NCI-H446 (cell line): ENCODE results near the gene RPN1.
"Not testable (repeated sequence)": the region's sequence is repeated elsewhere in the genome, so short reads cannot be mapped to it uniquely, and the experiment has no call there.

Experiments used
- DNase-seq, 2 experiments: peaks; one replicate each; lab custom pipeline; 2025; lab: John Stamatoyannopoulos, UW

RPN1 gene

DNA sequence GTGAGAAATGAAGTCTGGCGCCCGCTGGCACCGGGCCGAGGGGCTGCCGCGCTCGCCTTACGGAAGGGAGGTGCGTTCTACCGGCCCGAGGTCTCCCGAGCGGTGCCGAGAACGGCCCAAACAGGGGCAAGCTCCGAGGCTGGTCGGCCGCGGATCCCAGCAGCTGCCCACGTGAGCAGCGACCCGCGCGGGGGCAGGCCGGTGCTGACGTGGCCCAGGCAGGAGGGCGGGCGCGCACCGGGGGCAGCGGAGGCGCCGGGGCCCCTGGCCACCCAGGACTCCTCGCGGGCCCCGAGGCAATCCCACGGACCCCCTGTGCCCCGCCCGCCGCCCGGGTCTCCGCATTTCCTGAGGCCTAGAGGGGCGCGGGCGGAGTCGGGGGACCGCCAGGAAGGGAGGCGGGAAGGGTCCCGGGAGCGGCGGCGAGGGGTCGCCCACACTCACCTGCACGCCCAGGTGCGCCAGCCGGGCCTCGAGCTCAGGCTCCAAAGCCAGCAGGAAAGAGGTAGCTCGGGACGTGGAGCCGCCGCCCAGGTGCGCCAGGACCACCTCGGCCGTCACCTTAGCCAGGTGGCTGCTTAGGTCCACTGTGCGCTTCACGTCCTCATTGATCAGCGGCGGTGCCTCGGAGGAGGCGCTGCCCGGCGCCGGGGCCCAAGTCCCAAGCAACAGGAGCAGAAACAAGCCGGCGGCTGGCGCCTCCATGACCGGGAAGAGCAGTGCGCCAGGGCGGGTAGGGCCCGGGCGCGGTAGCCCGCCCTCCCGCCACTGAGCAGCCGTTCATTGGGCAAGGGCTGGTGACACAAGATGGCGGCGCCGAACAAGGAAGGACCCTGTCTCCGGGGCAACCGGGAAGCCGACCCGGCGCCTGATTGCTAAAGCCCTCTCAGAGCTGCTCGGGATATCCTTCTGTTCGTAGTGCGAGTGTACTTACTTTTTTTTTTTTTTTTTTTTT lies at the start of gene RPN1:
TSS of gene RPN1 (minus strand) at position 723 of the 955 bp plus-strand sequence. CDS start at position 705, 18 bp downstream.
- DNase-seq: peak; percentile 86 to 96

DNA sequence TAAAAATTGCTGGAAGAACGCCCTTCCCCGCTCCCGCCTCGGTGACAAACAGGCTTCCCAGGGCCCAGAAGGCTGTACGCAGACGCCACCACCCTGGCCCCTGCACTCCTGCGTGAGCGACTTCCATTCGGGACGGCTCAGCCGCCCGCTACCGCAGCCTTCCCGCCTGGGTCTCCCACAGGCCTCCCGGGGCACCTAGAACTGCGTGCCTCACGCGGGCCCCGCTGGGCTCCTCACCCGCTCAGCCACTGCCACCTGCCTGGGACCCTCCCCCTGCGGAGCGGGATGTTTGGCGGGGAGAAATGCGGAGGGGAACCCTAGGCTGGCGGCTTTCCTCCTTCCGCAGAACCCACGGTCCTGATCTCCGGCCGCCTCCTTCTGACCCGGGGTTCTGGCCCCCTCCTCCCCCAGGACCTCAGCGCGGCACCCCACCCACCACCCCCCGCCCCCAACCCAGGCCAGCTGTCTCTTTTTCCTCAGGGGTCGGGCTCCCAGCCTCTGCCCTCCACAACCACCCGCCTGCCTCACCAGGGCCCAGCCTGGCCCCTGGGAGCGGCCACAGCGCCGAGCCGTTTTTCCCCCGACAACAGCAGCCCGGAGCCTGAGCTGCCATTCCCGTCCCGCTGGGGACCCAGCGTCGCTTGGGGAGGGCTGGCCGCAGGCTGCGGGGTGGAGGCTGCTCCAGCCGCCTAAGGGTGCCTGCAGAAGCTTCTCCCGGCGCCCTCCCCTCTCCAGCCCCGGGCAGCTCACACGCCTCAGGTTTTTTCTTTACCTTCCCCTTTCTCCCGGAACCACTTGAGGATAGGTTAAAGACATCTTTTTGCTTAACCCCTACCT lies 47.8 kb upstream of the RPN1 start:
- DNase-seq: no peak

DNA sequence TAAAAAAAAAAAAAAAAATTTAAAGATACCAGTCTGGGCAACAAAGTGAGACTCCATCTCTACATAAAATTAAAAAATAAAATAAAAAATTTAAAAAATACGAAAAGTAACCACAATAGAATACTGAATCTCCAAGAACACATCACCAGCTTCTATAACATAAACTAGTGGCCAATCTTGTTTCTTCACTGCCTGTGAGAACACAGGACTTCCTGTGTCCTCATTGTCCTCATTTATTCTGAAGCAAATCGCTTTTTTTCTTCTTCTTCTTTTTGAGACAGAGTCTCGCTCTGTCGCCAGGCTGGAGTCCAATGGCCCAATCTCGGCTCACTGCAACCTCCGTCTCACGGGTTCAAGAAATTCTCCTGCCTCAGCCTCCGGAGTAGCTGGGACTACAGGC lies 46.7 kb upstream of the RPN1 start:
- DNase-seq: no peak

DNA sequence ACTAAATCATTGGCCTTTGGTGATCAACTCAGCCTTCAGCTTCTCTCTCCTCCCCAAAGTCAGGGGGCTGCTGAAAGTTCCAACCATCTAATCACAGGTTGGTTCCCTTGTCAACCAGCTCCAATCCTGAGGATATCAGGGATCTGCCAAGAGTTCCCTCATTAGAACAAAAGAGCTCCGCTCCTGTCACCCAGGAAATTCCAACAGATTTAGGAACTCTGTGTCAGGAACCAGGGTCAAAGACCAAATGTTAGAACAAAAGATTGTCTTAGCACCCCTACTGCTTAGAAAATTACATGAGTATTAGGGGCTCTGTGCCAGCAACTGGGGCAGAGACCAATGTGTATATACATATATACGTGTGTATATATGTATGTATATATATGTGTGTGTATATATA lies 43.1 kb upstream of the RPN1 start:
- DNase-seq: no peak

DNA sequence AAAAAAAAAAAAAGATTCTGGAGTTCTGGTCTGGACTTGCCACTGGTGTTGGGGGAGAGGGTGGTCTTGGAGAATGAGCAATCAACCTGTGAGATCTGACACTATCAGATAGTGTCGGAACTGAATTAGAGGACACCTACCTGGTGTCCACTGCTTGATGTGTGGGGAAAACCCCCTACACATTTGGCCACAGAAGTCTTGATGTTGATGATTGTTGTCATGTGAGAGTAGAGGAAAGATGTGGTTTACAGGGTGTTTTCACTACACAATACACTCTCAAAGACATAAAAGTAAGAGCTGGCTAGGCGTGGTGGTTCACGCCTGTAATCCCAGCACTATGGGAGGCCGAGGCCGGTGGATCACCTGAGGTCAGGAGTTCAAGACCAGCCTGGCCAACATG lies 38.4 kb upstream of the RPN1 start:
- DNase-seq: no peak

DNA sequence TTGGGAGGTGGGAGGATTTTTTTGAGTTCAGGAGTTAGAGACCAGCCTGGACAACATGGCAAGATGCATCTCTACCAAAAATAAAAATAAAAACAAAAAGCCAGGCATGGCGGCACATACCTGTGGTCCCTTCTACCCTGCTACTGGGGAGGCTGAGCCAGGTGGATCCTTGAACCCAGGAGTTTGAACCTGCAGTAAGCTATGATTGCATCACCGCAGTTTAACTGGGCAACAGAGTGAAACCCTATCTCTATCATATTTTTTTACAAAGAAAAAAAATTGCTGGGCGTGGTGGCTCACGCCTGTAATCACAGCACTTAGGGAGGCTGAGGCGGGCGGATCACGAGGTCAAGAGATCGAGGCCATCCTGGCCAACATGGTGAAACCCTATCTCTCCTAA lies 35.8 kb upstream of the RPN1 start:
- no peak for DNase-seq

DNA sequence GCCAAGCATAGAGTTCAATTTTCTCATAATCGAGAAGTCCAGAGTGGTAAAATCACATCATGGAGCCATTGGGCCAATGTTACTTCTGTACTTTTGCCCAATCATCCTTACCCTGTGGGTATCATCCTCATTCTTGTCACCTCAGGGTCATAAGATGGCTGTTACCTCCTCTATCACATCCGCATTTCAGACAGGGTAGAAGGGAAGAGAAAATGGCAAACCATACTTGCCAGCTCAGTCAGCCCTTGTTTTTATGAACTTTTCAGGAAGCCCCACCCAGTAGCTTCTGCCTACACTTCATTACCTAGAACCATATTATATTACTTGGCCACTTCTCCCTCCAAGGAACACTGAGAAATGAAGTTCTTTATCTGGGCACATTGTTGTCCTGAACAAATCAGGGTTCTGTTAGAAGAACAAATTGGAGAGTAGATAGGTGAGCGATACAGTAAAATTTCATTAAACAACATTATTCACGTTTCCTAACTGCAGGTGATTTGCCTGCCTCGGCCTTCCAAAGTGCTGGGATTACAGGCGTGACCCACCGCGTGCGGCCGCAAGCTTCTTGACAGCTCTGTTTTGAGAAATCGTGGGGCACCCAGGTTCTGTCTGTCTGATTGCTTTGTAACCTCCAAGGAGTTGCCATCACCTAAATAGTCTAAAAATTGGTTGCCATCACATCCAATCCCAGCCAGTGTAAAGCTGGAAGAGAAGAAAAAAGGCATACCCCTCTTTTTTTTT lies 34.5 kb upstream of the RPN1 start:
- no peak for DNase-seq

DNA sequence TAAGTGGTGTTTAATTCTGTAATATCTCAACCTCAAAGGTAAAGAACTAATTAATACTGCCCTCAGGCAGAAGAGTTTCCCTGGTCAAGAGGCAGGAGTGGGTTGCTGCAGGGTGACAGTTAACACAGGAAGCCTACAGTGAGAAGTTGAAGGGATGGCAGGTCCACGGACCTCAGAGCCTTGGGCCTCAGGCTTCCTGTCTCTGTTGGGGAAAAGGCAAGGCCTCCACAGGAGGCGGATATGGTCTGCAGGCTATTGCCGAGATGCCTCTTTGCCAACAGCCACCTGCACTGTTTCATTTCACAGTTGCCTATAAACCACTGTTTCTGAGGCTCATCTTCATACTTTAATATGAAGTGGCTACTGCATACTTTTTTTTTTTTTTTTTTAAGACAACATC lies 33.3 kb upstream of the RPN1 start:
- DNase-seq: no peak

DNA sequence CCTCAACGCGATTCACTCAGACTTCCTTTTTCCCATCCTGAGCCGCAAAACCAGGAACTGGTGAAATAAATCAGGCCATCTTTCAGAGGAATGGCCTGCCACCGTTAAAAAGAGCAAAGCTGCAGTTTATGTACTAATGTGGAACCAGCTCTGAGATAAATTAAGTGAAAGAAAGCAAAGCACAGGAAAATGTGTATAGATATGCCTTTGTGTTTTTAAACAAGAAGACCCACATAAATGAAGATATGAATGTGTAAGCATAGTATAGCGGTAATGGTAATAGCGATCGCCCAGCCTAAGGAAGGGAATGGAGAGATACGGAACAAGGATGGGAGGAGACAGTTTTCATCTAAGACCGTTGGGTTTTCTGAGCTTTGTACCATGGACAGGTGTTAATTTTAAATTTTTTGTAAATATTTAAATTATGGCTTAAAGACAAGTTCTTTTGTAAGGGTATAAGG lies 30.8 kb upstream of the RPN1 start:
- DNase-seq: peak in 1 of 2 experiments; percentile 56

DNA sequence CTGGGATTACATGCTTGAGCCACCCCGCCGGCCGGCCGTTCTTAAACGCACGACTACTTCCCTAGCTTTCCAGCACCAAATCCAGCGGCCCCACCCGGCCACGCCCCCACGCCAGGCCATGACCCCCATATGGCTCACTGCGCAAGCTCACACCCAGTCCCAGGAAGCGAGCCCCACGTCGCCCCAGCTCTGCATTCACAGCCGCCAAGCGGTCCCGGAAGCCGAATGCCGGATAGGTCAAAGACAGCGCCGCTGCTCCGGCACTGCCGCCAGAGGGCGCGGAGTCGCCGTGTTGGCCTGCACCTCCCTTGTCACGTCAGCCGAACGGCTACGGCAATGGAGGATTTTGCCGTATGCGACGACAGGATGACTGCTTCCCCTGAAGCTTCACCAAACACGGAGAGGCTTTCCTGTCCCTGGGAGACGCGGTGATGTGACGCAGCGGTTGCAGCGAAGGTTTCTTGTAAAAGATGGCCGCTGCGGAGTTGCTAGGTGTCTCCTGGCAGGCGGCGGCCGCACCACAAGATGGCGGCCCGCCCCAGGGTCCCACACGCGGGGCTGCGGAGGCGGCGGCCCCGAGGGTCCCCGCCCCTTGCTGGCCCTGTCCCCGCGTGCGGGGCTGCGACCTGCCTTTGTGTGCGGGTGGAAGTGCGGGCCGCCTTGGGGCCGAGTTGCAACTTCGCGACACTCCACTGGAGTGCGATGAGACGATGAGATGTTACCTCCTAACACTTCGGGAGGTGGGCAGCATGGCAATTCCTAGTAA lies 30.2 kb upstream of the RPN1 start:
- peak; percentile 93 to 99 for DNase-seq

DNA sequence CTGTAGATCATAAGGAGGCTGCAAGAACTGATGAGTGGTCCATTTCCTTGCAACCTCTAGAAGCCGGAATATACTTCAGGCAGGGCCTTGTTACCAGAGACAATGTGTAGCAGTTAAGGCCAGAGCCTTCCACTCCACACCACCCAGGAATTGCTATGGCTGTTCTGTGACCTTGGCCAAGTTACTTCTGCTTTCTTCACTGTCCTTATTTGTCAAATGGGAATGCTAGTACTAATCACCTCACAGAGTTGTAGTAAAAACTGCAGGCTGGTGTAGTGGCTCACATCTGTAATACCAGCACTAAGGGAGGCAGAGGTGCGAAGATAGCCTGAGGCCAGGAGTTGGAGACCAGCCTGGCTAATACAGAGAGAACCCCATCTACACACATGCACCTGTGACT lies 28.7 kb upstream of the RPN1 start:
- no peak for DNase-seq

DNA sequence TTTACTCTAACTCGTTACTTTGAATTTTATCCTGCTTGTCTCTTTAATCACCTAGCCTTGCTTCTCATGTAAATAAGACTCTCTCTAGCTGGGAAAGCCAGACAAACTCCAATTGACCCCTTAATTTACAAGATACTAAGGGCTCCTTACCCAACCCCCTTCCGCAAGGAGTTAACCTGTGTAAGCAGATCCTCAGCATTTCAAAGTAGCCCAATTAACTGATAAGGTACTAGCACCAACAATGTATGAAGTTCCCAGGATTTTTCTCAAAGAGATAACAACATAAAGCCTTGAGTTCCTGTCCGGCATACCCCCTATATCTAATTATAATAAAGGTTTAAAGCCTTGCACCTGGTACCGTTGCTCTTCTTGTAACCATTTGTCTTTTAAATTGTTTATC lies 25.2 kb upstream of the RPN1 start:
- DNase-seq: not testable (repeated sequence)

DNA sequence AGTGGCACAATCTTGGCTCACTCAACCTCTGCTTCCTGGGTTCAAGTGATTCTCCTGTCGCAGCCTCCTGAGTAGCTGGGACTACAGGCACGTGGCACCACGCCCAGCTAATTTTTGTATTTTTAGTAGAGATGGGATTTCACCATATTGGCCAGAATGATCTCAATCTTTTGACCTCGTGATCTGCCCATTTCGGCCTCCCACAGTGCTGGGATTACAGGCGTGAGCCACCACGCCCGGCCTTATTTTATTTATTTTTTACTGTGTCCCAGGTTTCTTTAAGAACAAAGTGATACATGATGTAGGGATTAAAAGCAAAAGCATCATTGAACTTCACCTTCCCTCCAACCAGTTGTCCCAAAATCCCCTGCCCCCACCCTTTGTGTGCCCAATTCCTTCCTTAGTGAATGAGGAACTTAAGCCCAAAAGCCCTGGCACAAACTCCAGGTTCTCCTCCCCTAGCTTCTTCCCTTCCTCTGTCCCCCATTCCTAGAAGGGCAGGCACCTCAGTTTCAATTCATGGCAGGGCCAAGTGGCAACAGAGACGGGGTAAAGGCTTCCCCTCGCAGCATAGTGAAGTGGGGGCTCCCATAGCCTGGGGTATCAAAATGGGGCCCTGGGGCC lies 23.7 kb upstream of the RPN1 start:
- DNase-seq: no peak

DNA sequence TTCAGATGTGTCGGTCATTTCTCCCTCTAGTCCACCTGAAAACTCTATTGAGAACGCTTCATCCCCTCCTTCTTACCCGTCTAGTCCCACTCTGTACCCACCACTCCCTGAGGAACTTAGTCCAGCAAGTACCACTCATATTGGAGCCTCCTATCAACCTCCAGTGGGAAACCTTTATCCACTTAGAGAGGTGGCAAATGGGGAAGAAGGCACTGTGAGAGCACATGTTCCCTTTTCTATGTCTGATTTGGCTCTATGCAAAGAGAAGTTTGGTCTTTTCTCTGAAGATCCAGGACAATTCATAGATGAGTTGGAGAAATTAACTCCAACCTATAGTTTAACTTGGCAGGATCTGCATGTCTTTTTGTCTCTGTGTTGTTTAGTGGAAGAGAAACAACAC lies 17.0 kb upstream of the RPN1 start:
- no peak for DNase-seq

DNA sequence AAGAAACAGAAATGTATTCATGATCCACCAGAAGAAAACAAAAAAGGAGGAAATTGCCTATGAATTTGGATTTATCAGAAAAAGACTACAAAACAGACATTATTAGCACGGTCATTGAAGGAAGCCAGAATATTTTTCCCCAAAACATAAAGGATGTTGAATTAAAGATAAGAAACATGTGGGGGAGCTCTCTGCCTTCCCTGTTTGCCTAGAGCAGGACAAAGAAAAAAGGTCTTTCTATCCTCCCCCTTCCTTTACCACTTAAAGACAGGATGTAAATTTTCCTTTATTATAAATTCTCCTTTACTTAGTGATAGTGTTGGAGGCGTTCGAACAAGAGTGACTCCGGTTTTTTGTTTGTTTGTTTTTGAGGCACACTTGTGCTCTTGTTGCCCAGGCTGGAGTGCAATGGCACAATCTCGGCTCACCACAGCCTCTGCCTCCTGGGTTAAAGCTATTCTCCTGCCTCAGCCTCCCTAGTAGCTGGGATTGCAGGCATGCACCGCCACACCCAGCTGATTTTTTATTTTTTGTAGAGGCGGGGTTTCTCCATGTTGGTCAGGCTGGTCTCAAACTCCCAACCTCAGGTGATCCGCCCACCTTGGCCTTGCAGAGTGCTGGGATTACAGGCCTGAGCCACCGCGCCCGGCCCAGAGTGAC lies 14.9 kb upstream of the RPN1 start:
- no peak for DNase-seq

DNA sequence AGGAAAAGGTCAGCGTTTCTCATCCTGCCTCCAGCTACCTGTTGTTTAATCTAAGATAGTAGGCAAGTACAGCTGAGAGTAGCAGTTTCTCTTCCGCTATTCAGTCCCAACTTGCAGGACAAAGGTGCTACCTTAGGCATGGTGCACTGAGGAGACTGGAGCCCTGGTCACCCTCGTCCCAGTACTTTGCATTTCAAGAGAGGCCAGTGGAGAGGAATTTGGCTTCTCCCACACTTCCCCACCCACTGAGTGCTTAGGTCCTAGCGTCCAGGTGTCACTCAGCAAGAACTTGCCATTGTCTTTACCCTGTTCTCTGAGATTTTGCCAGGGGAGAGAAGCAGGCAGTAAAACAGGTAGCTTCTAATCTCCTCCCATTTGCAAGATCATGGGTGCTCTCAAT lies 12.5 kb upstream of the RPN1 start:
- no peak for DNase-seq

DNA sequence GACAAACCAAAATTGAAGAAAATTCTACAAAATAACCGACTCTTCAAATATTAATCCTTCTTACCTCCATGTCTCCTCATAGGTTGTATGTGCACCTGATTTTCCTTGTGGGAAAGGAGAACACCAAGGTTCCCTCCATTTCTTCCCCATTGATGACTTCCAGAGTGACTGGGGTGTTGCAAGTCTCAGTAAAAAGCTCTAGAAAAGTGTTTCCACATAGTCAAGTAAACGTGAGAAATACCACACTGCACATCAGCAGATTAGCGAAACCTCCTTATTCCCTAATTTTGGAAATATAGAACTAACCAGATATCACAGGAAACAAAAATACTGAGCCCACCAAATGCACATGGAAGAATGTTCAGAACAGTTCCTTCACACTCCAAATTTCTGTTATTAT lies 4.9 kb upstream of the RPN1 start:
- DNase-seq: no peak

DNA sequence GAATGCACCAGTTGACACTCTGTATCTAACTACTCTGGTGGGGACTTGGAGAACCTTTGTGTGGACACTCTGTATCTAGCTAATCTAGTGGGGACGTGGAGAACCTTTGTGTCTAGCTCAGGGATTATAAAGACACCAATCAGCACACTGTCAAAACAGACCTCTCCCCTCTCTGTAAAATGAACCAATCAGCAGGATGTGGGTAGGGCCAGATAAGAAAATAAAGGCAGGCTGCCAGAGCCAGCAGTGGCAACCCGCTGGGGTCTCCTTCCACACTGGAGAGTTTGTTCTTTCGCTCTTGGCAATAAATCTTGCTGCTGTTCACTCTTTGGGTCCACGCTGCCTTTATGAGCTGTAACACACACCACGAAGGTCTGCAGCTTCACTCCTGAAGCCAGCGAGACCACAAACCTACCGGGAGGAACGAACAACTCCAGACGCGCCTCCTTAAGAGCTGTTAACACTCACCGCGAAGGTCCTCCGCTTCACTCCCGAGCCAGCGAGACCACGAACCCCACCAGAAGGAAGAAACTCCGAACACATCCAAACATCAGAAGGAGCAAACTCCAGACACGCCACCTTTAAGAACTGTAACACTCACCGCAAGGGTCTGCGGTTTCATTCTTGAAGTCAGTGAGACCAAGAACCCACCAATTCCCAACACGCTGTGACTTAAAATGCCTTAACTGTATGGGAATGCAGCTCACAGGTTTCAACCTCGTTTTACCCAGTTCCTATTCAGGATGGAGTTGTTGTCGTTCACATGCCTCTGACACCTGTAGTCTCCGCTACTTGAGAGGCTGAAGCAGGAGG lies 3.6 kb upstream of the RPN1 start:
- DNase-seq: not testable (repeated sequence)

DNA sequence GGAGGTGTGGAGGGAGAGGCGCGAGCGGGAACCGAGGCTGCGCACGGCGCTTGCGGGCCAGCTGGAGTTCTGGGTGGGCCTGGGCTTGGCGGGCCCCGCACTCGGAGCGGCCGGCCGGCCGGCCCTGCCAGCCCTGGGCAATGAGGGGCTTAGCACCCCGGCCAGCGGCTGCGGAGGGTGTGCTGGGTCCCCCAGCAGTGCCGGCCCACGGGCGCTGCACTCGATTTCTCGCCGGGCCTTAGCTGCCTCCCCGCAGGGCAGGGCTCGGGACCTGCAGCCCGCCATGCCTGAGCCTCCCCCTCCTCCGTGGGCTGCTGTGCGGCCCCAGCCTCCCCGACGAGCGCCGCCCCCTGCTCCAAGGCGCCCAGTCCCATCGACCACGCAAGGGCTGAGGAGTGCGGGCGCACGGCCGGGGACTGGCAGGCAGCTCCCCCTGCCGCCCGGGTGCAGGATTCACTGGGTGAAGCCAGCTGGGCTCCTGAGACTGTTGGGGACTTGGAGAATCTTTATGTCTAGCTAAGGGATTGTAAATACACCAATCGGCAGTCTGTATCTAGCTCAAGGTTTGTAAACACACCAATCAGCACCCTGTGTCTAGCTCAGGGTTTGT lies 2.9 kb upstream of the RPN1 start:
- DNase-seq: not testable (repeated sequence)
